Spleen (tissue), 7 donors: ENCODE measurements around the gene ARFGEF3.

Experiments
- POLR2A ChIP-seq, 3 donors: fragments of 450-650 bp; IDR thresholded peaks; one replicate each; pipeline ENCODE4 v1.5.1; 2017; ENCODE audit warnings: antibody characterized with exemption in 3 of 3, mild to moderate bottlenecking in 1 of 3
- POLR2AphosphoS5 ChIP-seq, 3 donors: sonication (generic); formaldehyde crosslinking; IDR thresholded peaks; one replicate each; pipeline ENCODE4 v1.5.1; 2017; ENCODE audit warnings: antibody characterized with exemption in 3 of 3
- TF ChIP-seq, protein P1 (sequence below), 11 experiments: fragments of 200-600 bp in 7 of 11; fragments of 450-650 bp in 4 of 11; sonication (generic) in 4 of 11; IDR thresholded peaks in 8 of 11; conservative IDR thresholded peaks in 3 of 11; 1 replicate in 7 of 11; 2 replicates in 4 of 11; pipeline versions ENCODE4 v1.4.0 to v1.8.0; 2016 to 2021; ENCODE audit warnings: antibody characterized with exemption in 11 of 11, inconsistent platforms in 4 of 11, mild to moderate bottlenecking in 1 of 11
- donor health status: DM: no; HTN: no; CAD: no; lungs with moderate emphysema.
- donor health status: DM: no; HTN: no; CAD: no.
- donor health status: DM: no; HTN: no; CAD: no.

DNA sequence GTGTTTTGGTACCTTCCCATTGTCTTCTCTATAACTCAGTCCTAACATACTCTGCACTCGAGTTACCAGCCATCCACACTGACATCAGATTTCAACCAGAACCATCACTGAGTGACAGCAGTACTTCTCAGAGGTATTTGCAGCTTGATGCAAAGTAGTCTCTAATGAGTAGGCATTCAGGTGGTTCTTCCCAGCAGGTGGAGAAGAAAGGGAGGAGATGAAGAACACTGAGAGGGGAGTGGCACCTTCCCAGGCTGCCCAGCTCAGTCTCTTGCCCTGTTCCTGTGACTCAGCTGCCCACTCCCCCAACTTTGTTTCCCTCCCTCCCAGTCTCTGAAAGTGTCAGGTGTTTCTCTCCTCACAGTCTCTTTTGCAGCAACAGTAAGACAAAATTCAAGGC, 177.3 kb downstream of the ARFGEF3 start:
- TF ChIP-seq POLR2A (IDR thresholded peaks at IDR 0.05) (no peak), POLR2AphosphoS5 (IDR thresholded peaks at IDR 0.05) (no peak)
- TF ChIP-seq, protein P1, sequence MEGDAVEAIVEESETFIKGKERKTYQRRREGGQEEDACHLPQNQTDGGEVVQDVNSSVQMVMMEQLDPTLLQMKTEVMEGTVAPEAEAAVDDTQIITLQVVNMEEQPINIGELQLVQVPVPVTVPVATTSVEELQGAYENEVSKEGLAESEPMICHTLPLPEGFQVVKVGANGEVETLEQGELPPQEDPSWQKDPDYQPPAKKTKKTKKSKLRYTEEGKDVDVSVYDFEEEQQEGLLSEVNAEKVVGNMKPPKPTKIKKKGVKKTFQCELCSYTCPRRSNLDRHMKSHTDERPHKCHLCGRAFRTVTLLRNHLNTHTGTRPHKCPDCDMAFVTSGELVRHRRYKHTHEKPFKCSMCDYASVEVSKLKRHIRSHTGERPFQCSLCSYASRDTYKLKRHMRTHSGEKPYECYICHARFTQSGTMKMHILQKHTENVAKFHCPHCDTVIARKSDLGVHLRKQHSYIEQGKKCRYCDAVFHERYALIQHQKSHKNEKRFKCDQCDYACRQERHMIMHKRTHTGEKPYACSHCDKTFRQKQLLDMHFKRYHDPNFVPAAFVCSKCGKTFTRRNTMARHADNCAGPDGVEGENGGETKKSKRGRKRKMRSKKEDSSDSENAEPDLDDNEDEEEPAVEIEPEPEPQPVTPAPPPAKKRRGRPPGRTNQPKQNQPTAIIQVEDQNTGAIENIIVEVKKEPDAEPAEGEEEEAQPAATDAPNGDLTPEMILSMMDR (IDR thresholded peaks at IDR 0.05 in 8 of 11, conservative IDR thresholded peaks at IDR 0.05 in 3 of 11) = no peak
